GM12875 (cell line): ENCODE data around the gene PTPRK.

ENCODE experiments used
- H3K4me3 ChIP-seq: one replicate; pipeline ENCODE4 v1.5.1; 2011; ENCODE audit warnings: low read depth, low read length, control low read depth
- CTCF ChIP-seq: IDR thresholded peaks from 2 replicates; pipeline ENCODE4 v1.5.1; 2011; ENCODE audit warnings: low read depth, mild to moderate bottlenecking, control low read depth, inconsistent platforms, low read length, moderate library complexity, borderline replicate concordance; ENCODE audit not compliant: insufficient read depth

PTPRK gene

GRCh38 chr6:128230267-128230989, 290.0 kb downstream of the PTPRK start:
- H3K4me3 ChIP-seq, result no peak overlapping the region
- no peak for TF ChIP-seq CTCF

GRCh38 chr6:128225612-128226011, 294.8 kb downstream of the PTPRK start:
- no peak overlapping the region for H3K4me3 ChIP-seq
- TF ChIP-seq CTCF, result no peak

GRCh38 chr6:128216917-128217316, 303.5 kb downstream of the PTPRK start:
- H3K4me3 ChIP-seq, result no peak overlapping the region
- no peak for TF ChIP-seq CTCF

GRCh38 chr6:128209771-128210170, 310.6 kb downstream of the PTPRK start:
- H3K4me3 ChIP-seq, result no peak overlapping the region
- TF ChIP-seq CTCF, result no peak

- no peak for TF ChIP-seq CTCF
- H3K4me3 ChIP-seq, result no peak overlapping the region
Observed at GRCh38 chr6:128208851-128209580, 311.4 kb downstream of the PTPRK start.

- no peak overlapping the region for H3K4me3 ChIP-seq
- no peak for TF ChIP-seq CTCF
Observed at GRCh38 chr6:128208078-128208477, 312.3 kb downstream of the PTPRK start.

- H3K4me3 ChIP-seq, result no peak overlapping the region
- no peak for TF ChIP-seq CTCF
Observed at GRCh38 chr6:128206610-128207426, 313.6 kb downstream of the PTPRK start.
